SK-N-SH (cell line): ENCODE results near the gene PTCD2.
"Not testable (repeated sequence)": the region's sequence is repeated elsewhere in the genome, so short reads cannot be mapped to it uniquely, and the experiment has no call there.

ENCODE experiments used
- EP300 ChIP-seq, 2 experiments: IDR thresholded peaks; 2 replicates each; pipeline versions ENCODE4 v1.4.0 to v1.6.1; 2012; ENCODE audit warnings: borderline replicate concordance in 1 of 2, low read depth in 1 of 2, low read length in 1 of 2
- EZH2phosphoT487 ChIP-seq: fragments of 200-600 bp; sonication (generic); IDR thresholded peaks from 2 replicates; pipeline ENCODE4 v1.6.1; 2017; ENCODE audit warnings: low read depth, mixed run types, mild to moderate bottlenecking, antibody characterized with exemption, moderate library complexity, borderline replicate concordance
- FOXJ3 ChIP-seq: sonication (generic); formaldehyde crosslinking; IDR thresholded peaks from 2 replicates; pipeline ENCODE4 v1.5.1; 2020; ENCODE audit warnings: mild to moderate bottlenecking, missing genetic modification reagents
- GATA2 ChIP-seq: sonication (generic); formaldehyde crosslinking; IDR thresholded peaks from 2 replicates; pipeline ENCODE4 v1.5.0; 2020; ENCODE audit warnings: mild to moderate bottlenecking, missing genetic modification reagents
- JUND ChIP-seq: IDR thresholded peaks from 2 replicates; pipeline ENCODE4 v1.4.0; 2012
- RAD21 ChIP-seq: IDR thresholded peaks from 2 replicates; pipeline ENCODE4 v1.6.1; 2012; ENCODE audit warnings: mild to moderate bottlenecking, low read length
- SIN3A ChIP-seq: IDR thresholded peaks from 2 replicates; pipeline ENCODE4 v1.6.1; 2012; ENCODE audit warnings: low read depth, mild to moderate bottlenecking, low read length, moderate library complexity, borderline replicate concordance
- TEAD4 ChIP-seq: IDR thresholded peaks from 2 replicates; pipeline ENCODE4 v1.4.0; 2012; ENCODE audit warnings: mild to moderate bottlenecking, borderline replicate concordance; ENCODE audit not compliant: insufficient read depth
- YY1 ChIP-seq: IDR thresholded peaks from 2 replicates; pipeline ENCODE4 v1.4.0; 2012; ENCODE audit warnings: low read depth, mild to moderate bottlenecking
- TF ChIP-seq, protein P1 (sequence below): fragments of 200-600 bp; sonication (generic); IDR thresholded peaks from 2 replicates; pipeline ENCODE4 v1.6.1; 2017; ENCODE audit warnings: antibody characterized with exemption, mild to moderate bottlenecking, moderate library complexity
- TF ChIP-seq, protein P2 (sequence below): IDR thresholded peaks from 2 replicates; pipeline ENCODE4 v1.6.1; 2012; ENCODE audit warnings: mild to moderate bottlenecking, low read depth, low read length, moderate library complexity
- TF ChIP-seq, protein P3 (sequence below): IDR thresholded peaks from 2 replicates; pipeline ENCODE4 v1.4.0; 2012; ENCODE audit warnings: low read depth, borderline replicate concordance
- TF ChIP-seq, protein P4 (sequence below): IDR thresholded peaks from 2 replicates; pipeline ENCODE4 v1.4.0; 2012; ENCODE audit warnings: low read depth

DNA sequence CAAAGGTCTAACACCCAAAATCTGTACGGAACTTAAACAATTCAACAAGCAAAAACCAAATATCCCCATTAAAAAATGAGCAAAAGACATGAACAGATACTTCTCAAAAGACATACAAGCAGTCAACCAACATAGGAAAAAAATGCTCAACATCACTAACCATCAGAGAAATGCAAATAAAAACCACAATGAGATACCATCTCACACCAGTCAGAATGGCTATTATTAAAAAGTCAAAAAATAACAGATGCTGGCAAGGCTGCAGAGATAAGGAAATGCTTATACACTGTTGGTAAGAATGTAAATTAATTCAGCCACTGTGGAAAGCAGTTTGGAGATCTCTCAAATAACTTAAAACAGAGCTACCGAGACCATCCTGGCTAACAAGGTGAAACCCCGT is 22.0 kb upstream of the PTCD2 start:
- TF ChIP-seq, protein P1, sequence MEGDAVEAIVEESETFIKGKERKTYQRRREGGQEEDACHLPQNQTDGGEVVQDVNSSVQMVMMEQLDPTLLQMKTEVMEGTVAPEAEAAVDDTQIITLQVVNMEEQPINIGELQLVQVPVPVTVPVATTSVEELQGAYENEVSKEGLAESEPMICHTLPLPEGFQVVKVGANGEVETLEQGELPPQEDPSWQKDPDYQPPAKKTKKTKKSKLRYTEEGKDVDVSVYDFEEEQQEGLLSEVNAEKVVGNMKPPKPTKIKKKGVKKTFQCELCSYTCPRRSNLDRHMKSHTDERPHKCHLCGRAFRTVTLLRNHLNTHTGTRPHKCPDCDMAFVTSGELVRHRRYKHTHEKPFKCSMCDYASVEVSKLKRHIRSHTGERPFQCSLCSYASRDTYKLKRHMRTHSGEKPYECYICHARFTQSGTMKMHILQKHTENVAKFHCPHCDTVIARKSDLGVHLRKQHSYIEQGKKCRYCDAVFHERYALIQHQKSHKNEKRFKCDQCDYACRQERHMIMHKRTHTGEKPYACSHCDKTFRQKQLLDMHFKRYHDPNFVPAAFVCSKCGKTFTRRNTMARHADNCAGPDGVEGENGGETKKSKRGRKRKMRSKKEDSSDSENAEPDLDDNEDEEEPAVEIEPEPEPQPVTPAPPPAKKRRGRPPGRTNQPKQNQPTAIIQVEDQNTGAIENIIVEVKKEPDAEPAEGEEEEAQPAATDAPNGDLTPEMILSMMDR: not testable (repeated sequence)
- TF ChIP-seq EZH2phosphoT487; RAD21; SIN3A; YY1; FOXJ3 (CRISPR knock-in tag): not testable (repeated sequence)
- TF ChIP-seq GATA2 (CRISPR knock-in tag) (peak; percentile 39; the same call in 1 of the 2 replicates), TEAD4 (peak; percentile 54; the same call in 1 of the 2 replicates), JUND (peak; percentile 58), EP300 (IDR thresholded peaks at IDR 0.05; ENCODE audit: borderline replicate concordance in 1 of 2, low read depth in 1 of 2, low read length in 1 of 2) (peak; percentile 14 to 52; a peak in 2 of 4 replicates)
- TF ChIP-seq, protein P2, sequence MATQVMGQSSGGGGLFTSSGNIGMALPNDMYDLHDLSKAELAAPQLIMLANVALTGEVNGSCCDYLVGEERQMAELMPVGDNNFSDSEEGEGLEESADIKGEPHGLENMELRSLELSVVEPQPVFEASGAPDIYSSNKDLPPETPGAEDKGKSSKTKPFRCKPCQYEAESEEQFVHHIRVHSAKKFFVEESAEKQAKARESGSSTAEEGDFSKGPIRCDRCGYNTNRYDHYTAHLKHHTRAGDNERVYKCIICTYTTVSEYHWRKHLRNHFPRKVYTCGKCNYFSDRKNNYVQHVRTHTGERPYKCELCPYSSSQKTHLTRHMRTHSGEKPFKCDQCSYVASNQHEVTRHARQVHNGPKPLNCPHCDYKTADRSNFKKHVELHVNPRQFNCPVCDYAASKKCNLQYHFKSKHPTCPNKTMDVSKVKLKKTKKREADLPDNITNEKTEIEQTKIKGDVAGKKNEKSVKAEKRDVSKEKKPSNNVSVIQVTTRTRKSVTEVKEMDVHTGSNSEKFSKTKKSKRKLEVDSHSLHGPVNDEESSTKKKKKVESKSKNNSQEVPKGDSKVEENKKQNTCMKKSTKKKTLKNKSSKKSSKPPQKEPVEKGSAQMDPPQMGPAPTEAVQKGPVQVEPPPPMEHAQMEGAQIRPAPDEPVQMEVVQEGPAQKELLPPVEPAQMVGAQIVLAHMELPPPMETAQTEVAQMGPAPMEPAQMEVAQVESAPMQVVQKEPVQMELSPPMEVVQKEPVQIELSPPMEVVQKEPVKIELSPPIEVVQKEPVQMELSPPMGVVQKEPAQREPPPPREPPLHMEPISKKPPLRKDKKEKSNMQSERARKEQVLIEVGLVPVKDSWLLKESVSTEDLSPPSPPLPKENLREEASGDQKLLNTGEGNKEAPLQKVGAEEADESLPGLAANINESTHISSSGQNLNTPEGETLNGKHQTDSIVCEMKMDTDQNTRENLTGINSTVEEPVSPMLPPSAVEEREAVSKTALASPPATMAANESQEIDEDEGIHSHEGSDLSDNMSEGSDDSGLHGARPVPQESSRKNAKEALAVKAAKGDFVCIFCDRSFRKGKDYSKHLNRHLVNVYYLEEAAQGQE: not testable (repeated sequence)
- TF ChIP-seq, protein P3, sequence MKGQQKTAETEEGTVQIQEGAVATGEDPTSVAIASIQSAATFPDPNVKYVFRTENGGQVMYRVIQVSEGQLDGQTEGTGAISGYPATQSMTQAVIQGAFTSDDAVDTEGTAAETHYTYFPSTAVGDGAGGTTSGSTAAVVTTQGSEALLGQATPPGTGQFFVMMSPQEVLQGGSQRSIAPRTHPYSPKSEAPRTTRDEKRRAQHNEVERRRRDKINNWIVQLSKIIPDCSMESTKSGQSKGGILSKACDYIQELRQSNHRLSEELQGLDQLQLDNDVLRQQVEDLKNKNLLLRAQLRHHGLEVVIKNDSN: not testable (repeated sequence)
- TF ChIP-seq, protein P4, sequence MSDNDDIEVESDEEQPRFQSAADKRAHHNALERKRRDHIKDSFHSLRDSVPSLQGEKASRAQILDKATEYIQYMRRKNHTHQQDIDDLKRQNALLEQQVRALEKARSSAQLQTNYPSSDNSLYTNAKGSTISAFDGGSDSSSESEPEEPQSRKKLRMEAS: not testable (repeated sequence)
